ENCODE data around the gene LRP1-AS. TPM values are rescaled to one million over a fixed set of nuclear protein-coding genes. Genes with fewer than 3 reads are reported as not detected.

Gene LRP1-AS
- total and polyA plus RNA-seq, 7 experiments from 2014 or later, result not detected

- H3K27me3 ChIP-seq (ENCODE audit: control insufficient read depth in 2 of 2, insufficient read depth in 2 of 2, low read length in 2 of 2), result no peaks in the 10 kb centered on the region
- ATAC-seq (no peak), DNase-seq (no peak)
- Mint-ChIP-seq H3K4me1 (peaks cover 0 to 21% (median 4%) of the 10 kb centered on the region in 7 donors), H3K4me3 (no peak overlapping the region), H3K9me3 (no peaks in the 10 kb centered on the region), H3K36me3 (peaks cover 0 to 27% (median 0%) of the 10 kb centered on the region in 5 donors), H3K27ac (no peak overlapping the region), H3K27me3 (no peaks in the 10 kb centered on the region)
- ChIA-PET POLR2A (no interaction called here), CTCF (interaction anchor here (0.5 to 1.6 kb wide), 3 partner anchors 19 to 36 kb away, joined by 3 to 4 read pairs (median 4); no protein-coding TSS in a partner anchor)
- no peak overlapping the region for H3K4me3 ChIP-seq (ENCODE audit: low read length)
- intact Hi-C loops (cut with micrococcal nuclease), result no loop called here
- no peaks in the 10 kb centered on the region for H3K4me1 ChIP-seq (ENCODE audit: control insufficient read depth in 2 of 2, insufficient read depth in 2 of 2, low read length in 2 of 2)
- H3K36me3 ChIP-seq (ENCODE audit: control insufficient read depth in 2 of 3, insufficient read depth in 3 of 3, low read length in 3 of 3), result peaks cover 0 to 7% (median 0%) of the 10 kb centered on the region in 3 experiments
- H3K27ac ChIP-seq (ENCODE audit: low read depth, low read length), result no peak overlapping the region
- no peaks in the 10 kb centered on the region for H3K9me3 ChIP-seq (ENCODE audit: control insufficient read depth in 2 of 3, low read length in 3 of 3)
These were observed 1.2 kb upstream of the LRP1-AS start for GRCh38 chr12:57148469-57149244.

- H3K27ac ChIP-seq (ENCODE audit: low read depth, low read length), result no peak overlapping the region
- ChIA-PET CTCF (no interaction called here), POLR2A (no interaction called here)
- intact Hi-C loops (cut with micrococcal nuclease), result no loop called here
- Mint-ChIP-seq H3K27ac (no peak overlapping the region), H3K9me3 (no peaks in the 10 kb centered on the region), H3K4me1 (peaks cover 0 to 16% (median 11%) of the 10 kb centered on the region in 7 donors), H3K4me3 (no peak overlapping the region), H3K36me3 (peaks cover 0 to 27% (median 0%) of the 10 kb centered on the region in 5 donors), H3K27me3 (no peaks in the 10 kb centered on the region)
- no peak overlapping the region for H3K4me3 ChIP-seq (ENCODE audit: low read length)
- ATAC-seq, result no peak
- H3K9me3 ChIP-seq (ENCODE audit: control insufficient read depth in 2 of 3, low read length in 3 of 3), result no peaks in the 10 kb centered on the region
- H3K36me3 ChIP-seq (ENCODE audit: control insufficient read depth in 2 of 3, insufficient read depth in 3 of 3, low read length in 3 of 3), result peaks cover 0 to 7% (median 0%) of the 10 kb centered on the region in 3 experiments
- no peaks in the 10 kb centered on the region for H3K27me3 ChIP-seq (ENCODE audit: control insufficient read depth in 2 of 2, insufficient read depth in 2 of 2, low read length in 2 of 2)
- no peak for DNase-seq
- no peaks in the 10 kb centered on the region for H3K4me1 ChIP-seq (ENCODE audit: control insufficient read depth in 2 of 2, insufficient read depth in 2 of 2, low read length in 2 of 2)
These were observed 1.3 kb downstream of the LRP1-AS start for GRCh38 chr12:57146092-57146491.

GRCh38 chr12:57145460-57146059, 1.9 kb downstream of the LRP1-AS start:
- no peak overlapping the region for H3K27ac ChIP-seq (ENCODE audit: low read depth, low read length)
- H3K9me3 Mint-ChIP-seq, result no peaks in the 10 kb centered on the region
- DNase-seq (no peak), ATAC-seq (no peak)
- H3K4me1 Mint-ChIP-seq, result peaks cover 0 to 16% (median 11%) of the 10 kb centered on the region in 7 donors
- peaks cover 0 to 22% (median 0%) of the 10 kb centered on the region in 5 donors for H3K36me3 Mint-ChIP-seq
- no peaks in the 10 kb centered on the region for H3K27me3 Mint-ChIP-seq
- intact Hi-C loops (cut with micrococcal nuclease), result no loop called here
- no peaks in the 10 kb centered on the region for H3K4me1 ChIP-seq (ENCODE audit: control insufficient read depth in 2 of 2, insufficient read depth in 2 of 2, low read length in 2 of 2)
- no peak overlapping the region for H3K4me3 Mint-ChIP-seq
- ChIA-PET POLR2A (no interaction called here), CTCF (interaction anchor here (1.3 kb wide), 1 partner anchor 21 kb away, joined by 6 read pairs; no protein-coding TSS in a partner anchor)
- H3K4me3 ChIP-seq (ENCODE audit: low read length), result no peak overlapping the region
- H3K9me3 ChIP-seq (ENCODE audit: control insufficient read depth in 2 of 3, low read length in 3 of 3), result no peaks in the 10 kb centered on the region
- H3K27ac Mint-ChIP-seq, result no peak overlapping the region
- H3K27me3 ChIP-seq (ENCODE audit: control insufficient read depth in 2 of 2, insufficient read depth in 2 of 2, low read length in 2 of 2), result no peaks in the 10 kb centered on the region
- H3K36me3 ChIP-seq (ENCODE audit: control insufficient read depth in 2 of 3, insufficient read depth in 3 of 3, low read length in 3 of 3), result peaks cover 0 to 7% (median 0%) of the 10 kb centered on the region in 3 experiments

GRCh38 chr12:57143454-57143853, 4.0 kb downstream of the LRP1-AS start:
- intact Hi-C loops (cut with micrococcal nuclease), result no loop called here
- Mint-ChIP-seq H3K4me3 (no peak overlapping the region), H3K4me1 (peaks cover 0 to 18% (median 11%) of the 10 kb centered on the region in 7 donors), H3K36me3 (peaks cover 0 to 11% (median 0%) of the 10 kb centered on the region in 5 donors), H3K27me3 (no peaks in the 10 kb centered on the region), H3K27ac (no peak overlapping the region), H3K9me3 (no peaks in the 10 kb centered on the region)
- ChIA-PET POLR2A (no interaction called here), CTCF (no interaction called here)
- Histone ChIP-seq H3K36me3 (ENCODE audit: control insufficient read depth in 2 of 3, insufficient read depth in 3 of 3, low read length in 3 of 3) (peaks cover 0 to 7% (median 0%) of the 10 kb centered on the region in 3 experiments), H3K4me1 (ENCODE audit: control insufficient read depth in 2 of 2, insufficient read depth in 2 of 2, low read length in 2 of 2) (no peaks in the 10 kb centered on the region), H3K27me3 (ENCODE audit: control insufficient read depth in 2 of 2, insufficient read depth in 2 of 2, low read length in 2 of 2) (no peaks in the 10 kb centered on the region), H3K4me3 (ENCODE audit: low read length) (no peak overlapping the region), H3K27ac (ENCODE audit: low read depth, low read length) (no peak overlapping the region), H3K9me3 (ENCODE audit: control insufficient read depth in 2 of 3, low read length in 3 of 3) (no peaks in the 10 kb centered on the region)
- DNase-seq, result peak in 4 of 9 donors; percentile 4 to 16 (median 13)
- ATAC-seq, result peak; percentile 43

GRCh38 chr12:57142727-57143126, 4.7 kb downstream of the LRP1-AS start:
- intact Hi-C loops (cut with micrococcal nuclease), result no loop called here

GRCh38 chr12:57142121-57142520, 5.3 kb downstream of the LRP1-AS start:
- POLR2A ChIA-PET, result no interaction called here
- Mint-ChIP-seq H3K27ac (no peak overlapping the region), H3K4me1 (peaks cover 0 to 15% (median 11%) of the 10 kb centered on the region in 7 donors)

More at GRCh38 chr12:57142727-57143126, 4.7 kb downstream of the LRP1-AS start:
- Mint-ChIP-seq H3K4me3 (no peak overlapping the region), H3K36me3 (peaks cover 0 to 11% (median 0%) of the 10 kb centered on the region in 5 donors), H3K9me3 (no peaks in the 10 kb centered on the region), H3K27me3 (no peaks in the 10 kb centered on the region), H3K27ac (no peak overlapping the region), H3K4me1 (peaks cover 0 to 15% (median 11%) of the 10 kb centered on the region in 7 donors)
- peaks cover 0 to 7% (median 0%) of the 10 kb centered on the region in 3 experiments for H3K36me3 ChIP-seq (ENCODE audit: control insufficient read depth in 2 of 3, insufficient read depth in 3 of 3, low read length in 3 of 3)
- H3K4me3 ChIP-seq (ENCODE audit: low read length), result no peak overlapping the region
- H3K27me3 ChIP-seq (ENCODE audit: control insufficient read depth in 2 of 2, insufficient read depth in 2 of 2, low read length in 2 of 2), result no peaks in the 10 kb centered on the region
- DNase-seq, result no peak
- ChIA-PET CTCF (no interaction called here), POLR2A (no interaction called here)
- no peak overlapping the region for H3K27ac ChIP-seq (ENCODE audit: low read depth, low read length)
- no peaks in the 10 kb centered on the region for H3K4me1 ChIP-seq (ENCODE audit: control insufficient read depth in 2 of 2, insufficient read depth in 2 of 2, low read length in 2 of 2)
- ATAC-seq, result no peak
- no peaks in the 10 kb centered on the region for H3K9me3 ChIP-seq (ENCODE audit: control insufficient read depth in 2 of 3, low read length in 3 of 3)

More at GRCh38 chr12:57142121-57142520, 5.3 kb downstream of the LRP1-AS start:
- Histone ChIP-seq H3K4me1 (ENCODE audit: control insufficient read depth in 2 of 2, insufficient read depth in 2 of 2, low read length in 2 of 2) (no peaks in the 10 kb centered on the region), H3K36me3 (ENCODE audit: control insufficient read depth in 2 of 3, insufficient read depth in 3 of 3, low read length in 3 of 3) (peaks cover 0 to 7% (median 0%) of the 10 kb centered on the region in 3 experiments), H3K9me3 (ENCODE audit: control insufficient read depth in 2 of 3, low read length in 3 of 3) (no peaks in the 10 kb centered on the region), H3K27me3 (ENCODE audit: control insufficient read depth in 2 of 2, insufficient read depth in 2 of 2, low read length in 2 of 2) (no peaks in the 10 kb centered on the region), H3K4me3 (ENCODE audit: low read length) (no peak overlapping the region), H3K27ac (ENCODE audit: low read depth, low read length) (no peak overlapping the region)
- CTCF ChIA-PET, result no interaction called here
- DNase-seq (no peak), ATAC-seq (no peak)
- Mint-ChIP-seq H3K9me3 (no peaks in the 10 kb centered on the region), H3K4me3 (no peak overlapping the region), H3K27me3 (no peaks in the 10 kb centered on the region), H3K36me3 (peaks cover 0 to 11% (median 0%) of the 10 kb centered on the region in 5 donors)
- intact Hi-C loops (cut with micrococcal nuclease), result no loop called here

All from naive thymus-derived CD4-positive, alpha-beta T cell (primary cell).